Sigmoid colon (tissue), 4 donors: ENCODE measurements around the gene HAT1.

Source experiments
- CTCF ChIP-seq, 4 experiments: fragments of 450-650 bp in 3 of 4; fragments of 200-600 bp in 1 of 4; IDR thresholded peaks; one replicate each; pipeline ENCODE4 v1.5.1; 2016 to 2019; ENCODE audit warnings: antibody characterized with exemption in 4 of 4, mild to moderate bottlenecking in 3 of 4, moderate library complexity in 2 of 4
- EP300 ChIP-seq, 4 donors: sonication (generic); formaldehyde crosslinking; IDR thresholded peaks; one replicate each; pipeline ENCODE4 v1.6.1; 2017; ENCODE audit warnings: antibody characterized with exemption in 4 of 4

DNA sequence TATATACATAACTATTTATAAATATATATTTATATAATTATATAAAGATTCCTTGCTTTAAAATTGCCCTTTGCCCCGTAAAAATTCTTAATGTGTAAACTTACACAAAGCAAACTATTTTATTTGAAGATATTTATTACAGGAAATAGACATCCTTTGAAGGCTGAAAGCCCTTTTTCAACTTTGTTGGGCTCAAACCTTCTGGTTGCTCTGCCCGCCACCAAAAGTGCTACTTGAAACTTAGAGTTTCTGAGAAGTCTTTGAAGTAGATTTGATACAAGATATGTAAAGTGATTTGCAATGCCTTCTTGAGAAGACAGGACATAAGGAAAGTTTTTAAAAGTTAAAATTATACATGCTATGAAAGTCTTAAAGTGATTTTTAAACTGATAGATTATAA is 40.9 kb downstream of the HAT1 start:
- TF ChIP-seq CTCF (IDR thresholded peaks at IDR 0.05) (no peak), EP300 (IDR thresholded peaks at IDR 0.05) (no peak)
